Erythroblast (primary cell): ENCODE results near the gene PEAR1.

Source experiments
- GATA1 ChIP-seq: IDR thresholded peaks from 2 replicates; pipeline ENCODE4 v1.6.1; 2011; ENCODE audit warnings: low read depth, mild to moderate bottlenecking, control low read depth, low read length, moderate library complexity
- POLR2A ChIP-seq: IDR thresholded peaks from 2 replicates; pipeline ENCODE4 v1.6.1; 2011; ENCODE audit warnings: mild to moderate bottlenecking, low read length

- TF ChIP-seq POLR2A (no peak), GATA1 (no peak)
These were observed 48.2 kb upstream of the PEAR1 start for GRCh38 chr1:156845055-156845952.
